PC-3 (cell line): Measurements from ENCODE around the gene SLC17A7.
"Not testable (repeated sequence)": the region's sequence is repeated elsewhere in the genome, so short reads cannot be mapped to it uniquely, and the experiment has no call there.

Experiments used
- EZH2phosphoT487 ChIP-seq: fragments of 300-600 bp; sonication (generic); IDR thresholded peaks from 2 replicates; pipeline ENCODE4 v1.6.1; 2018; ENCODE audit warnings: mild to moderate bottlenecking, antibody characterized with exemption, low read length, borderline replicate concordance
- TF ChIP-seq, protein P1 (sequence below): fragments of 300-600 bp; sonication (generic); conservative IDR thresholded peaks from 2 replicates; pipeline ENCODE4 v1.5.1; 2017; ENCODE audit warnings: antibody characterized with exemption, low read depth, mild to moderate bottlenecking, low read length

DNA sequence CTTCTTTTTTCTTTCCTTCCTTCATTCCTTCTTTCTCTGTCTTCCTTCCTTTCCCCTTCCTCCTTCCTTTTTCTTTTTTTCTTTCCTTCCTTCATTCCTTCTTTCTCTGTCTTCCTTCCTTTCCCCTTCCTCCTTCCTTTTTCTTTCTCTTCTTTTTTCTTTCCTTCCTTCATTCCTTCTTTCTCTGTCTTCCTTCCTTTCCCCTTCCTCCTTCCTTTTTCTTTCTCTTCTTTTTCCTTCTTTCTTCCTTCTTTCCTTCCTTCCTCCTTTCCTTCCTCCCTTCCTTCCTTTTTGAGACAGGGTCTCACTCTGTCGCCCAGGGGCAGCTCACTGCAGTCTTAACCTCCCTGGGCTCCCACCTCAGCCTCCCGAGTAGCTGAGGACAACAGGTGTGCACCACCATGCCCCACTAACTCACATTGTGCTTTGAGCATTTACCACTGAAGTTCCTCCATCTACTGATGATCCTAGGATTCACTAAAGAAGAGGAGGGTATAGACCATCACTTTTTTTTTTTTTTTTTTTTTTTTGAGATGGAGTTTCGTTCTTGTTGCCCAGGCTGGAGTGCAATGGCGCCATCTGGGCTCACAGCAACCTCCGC is 2.9 kb upstream of the SLC17A7 start:
- not testable (repeated sequence) for TF ChIP-seq EZH2phosphoT487
- TF ChIP-seq, protein P1, sequence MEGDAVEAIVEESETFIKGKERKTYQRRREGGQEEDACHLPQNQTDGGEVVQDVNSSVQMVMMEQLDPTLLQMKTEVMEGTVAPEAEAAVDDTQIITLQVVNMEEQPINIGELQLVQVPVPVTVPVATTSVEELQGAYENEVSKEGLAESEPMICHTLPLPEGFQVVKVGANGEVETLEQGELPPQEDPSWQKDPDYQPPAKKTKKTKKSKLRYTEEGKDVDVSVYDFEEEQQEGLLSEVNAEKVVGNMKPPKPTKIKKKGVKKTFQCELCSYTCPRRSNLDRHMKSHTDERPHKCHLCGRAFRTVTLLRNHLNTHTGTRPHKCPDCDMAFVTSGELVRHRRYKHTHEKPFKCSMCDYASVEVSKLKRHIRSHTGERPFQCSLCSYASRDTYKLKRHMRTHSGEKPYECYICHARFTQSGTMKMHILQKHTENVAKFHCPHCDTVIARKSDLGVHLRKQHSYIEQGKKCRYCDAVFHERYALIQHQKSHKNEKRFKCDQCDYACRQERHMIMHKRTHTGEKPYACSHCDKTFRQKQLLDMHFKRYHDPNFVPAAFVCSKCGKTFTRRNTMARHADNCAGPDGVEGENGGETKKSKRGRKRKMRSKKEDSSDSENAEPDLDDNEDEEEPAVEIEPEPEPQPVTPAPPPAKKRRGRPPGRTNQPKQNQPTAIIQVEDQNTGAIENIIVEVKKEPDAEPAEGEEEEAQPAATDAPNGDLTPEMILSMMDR: not testable (repeated sequence)
